ENCODE measurements around the gene SNX33.
"Not testable (repeated sequence)": the region's sequence is repeated elsewhere in the genome, so short reads cannot be mapped to it uniquely, and the experiment has no call there.

- TF ChIP-seq EZH2phosphoT487 (IDR thresholded peaks at IDR 0.05; ENCODE audit: borderline replicate concordance, low read depth, low read length); CTCF (conservative IDR thresholded peaks at IDR 0.05; ENCODE audit: low read length): not testable (repeated sequence)
Observed at GRCh38 chr15:75710874-75711273, 63.2 kb downstream of the SNX33 start.

Data from OCI-LY7 (cell line).